ENCODE results near the gene NMBR.
A peak's percentile ranks its signal among the peaks of the same experiment; 100 is the strongest.
"Not testable (repeated sequence)": the region's sequence is repeated elsewhere in the genome, so short reads cannot be mapped to it uniquely, and the experiment has no call there.

The NMBR gene
- 0 to 0.09 (median 0) reads per million in 3 donors for total RNA-seq

GRCh38 chr6:142146828-142147662, at the start of gene NMBR, which contains the start of gene VTA1:
NMBR (minus strand) TSS chr6:142147122; CDS start chr6:142088658, 58,464 bp downstream.
VTA1 (plus strand) TSS chr6:142147263; CDS start chr6:142147288, 25 bp downstream.
- peak within 1 kb of the TSS; percentile 76 for H3K4me3 ChIP-seq (ENCODE audit: insufficient read depth, low read depth, low read length, poor library complexity, severe bottlenecking)
- peak within 1 kb of the TSS; percentile 68 for H3K27ac ChIP-seq (ENCODE audit: insufficient read depth, low read length, poor library complexity, severe bottlenecking)
- H3K4me1 ChIP-seq (ENCODE audit: control insufficient read depth, insufficient read depth, low read length, poor library complexity, severe bottlenecking): peaks cover 8% of the 10 kb centered on the region
- H3K27me3 ChIP-seq (replicated peaks; ENCODE audit: control insufficient read depth, insufficient read depth, low read length, poor library complexity, severe bottlenecking): no peaks in the 10 kb centered on the region
- H3K9me3 ChIP-seq (ENCODE audit: control insufficient read depth, low read length): no peaks in the 10 kb centered on the region
- DNase-seq: peak; percentile 91 to 95 (median 95)
- H3K36me3 ChIP-seq (ENCODE audit: control insufficient read depth, insufficient read depth, low read length): no peaks in the 10 kb centered on the region

GRCh38 chr6:142195862-142196541, 49.1 kb upstream of the NMBR start:
- Histone ChIP-seq H3K9me3 (ENCODE audit: control insufficient read depth, low read length) (no peaks in the 10 kb centered on the region), H3K27ac (ENCODE audit: insufficient read depth, low read length, poor library complexity, severe bottlenecking) (no peak overlapping the region), H3K27me3 (replicated peaks; ENCODE audit: control insufficient read depth, insufficient read depth, low read length, poor library complexity, severe bottlenecking) (no peaks in the 10 kb centered on the region), H3K4me1 (ENCODE audit: control insufficient read depth, insufficient read depth, low read length, poor library complexity, severe bottlenecking) (peaks cover 3% of the 10 kb centered on the region), H3K4me3 (ENCODE audit: insufficient read depth, low read depth, low read length, poor library complexity, severe bottlenecking) (no peak overlapping the region), H3K36me3 (ENCODE audit: control insufficient read depth, insufficient read depth, low read length) (peaks cover 14% of the 10 kb centered on the region)
- no peak for DNase-seq

DNA sequence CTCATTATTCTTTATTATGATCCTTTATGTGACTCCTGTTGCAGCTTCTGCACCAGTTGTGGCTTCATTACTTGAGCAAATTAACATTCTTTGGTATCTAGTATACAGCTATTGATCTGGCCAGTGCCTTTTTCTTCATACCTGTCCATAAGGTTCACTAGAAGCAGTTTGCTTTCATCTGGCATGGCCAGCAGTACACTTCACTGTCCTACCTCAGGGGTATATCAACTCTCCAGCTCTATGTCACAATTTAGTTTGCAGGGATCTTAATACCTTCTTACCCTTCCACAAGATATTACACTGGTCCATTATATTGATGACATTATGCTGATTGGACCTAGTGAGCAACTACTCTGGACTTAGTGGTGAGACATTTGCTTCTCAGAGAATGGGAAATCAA, 46.7 kb upstream of the NMBR start:
- peaks cover 3% of the 10 kb centered on the region for H3K4me1 ChIP-seq (ENCODE audit: control insufficient read depth, insufficient read depth, low read length, poor library complexity, severe bottlenecking)
- no peak for DNase-seq
- no peak overlapping the region for H3K4me3 ChIP-seq (ENCODE audit: insufficient read depth, low read depth, low read length, poor library complexity, severe bottlenecking)

DNA sequence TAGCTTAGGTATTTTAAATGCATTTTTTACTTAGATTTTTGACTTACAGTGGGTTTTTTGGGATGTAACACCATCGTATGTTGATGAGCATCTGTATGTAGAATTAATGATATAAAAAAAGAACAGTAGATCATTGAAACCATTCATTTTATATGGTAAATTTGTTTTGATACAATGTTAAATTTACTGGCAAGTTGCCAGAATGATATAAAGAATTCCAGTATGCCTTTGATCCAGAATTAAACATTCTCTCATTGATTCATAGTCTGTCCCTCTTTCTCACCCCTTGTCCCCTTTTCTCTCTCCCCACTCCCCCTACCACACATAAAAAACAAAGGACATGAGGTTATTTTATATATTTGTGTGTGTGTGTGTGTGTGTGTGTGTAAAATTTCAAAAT, 45.4 kb upstream of the NMBR start:
- Histone ChIP-seq H3K27ac (ENCODE audit: insufficient read depth, low read length, poor library complexity, severe bottlenecking) (no peak overlapping the region), H3K36me3 (ENCODE audit: control insufficient read depth, insufficient read depth, low read length) (no peaks in the 10 kb centered on the region), H3K27me3 (replicated peaks; ENCODE audit: control insufficient read depth, insufficient read depth, low read length, poor library complexity, severe bottlenecking) (no peaks in the 10 kb centered on the region), H3K4me1 (ENCODE audit: control insufficient read depth, insufficient read depth, low read length, poor library complexity, severe bottlenecking) (peaks cover 3% of the 10 kb centered on the region), H3K9me3 (ENCODE audit: control insufficient read depth, low read length) (no peaks in the 10 kb centered on the region), H3K4me3 (ENCODE audit: insufficient read depth, low read depth, low read length, poor library complexity, severe bottlenecking) (no peak overlapping the region)
- DNase-seq: no peak

More for the DNA sequence above, 46.7 kb upstream of the NMBR start:
- Histone ChIP-seq H3K27ac (ENCODE audit: insufficient read depth, low read length, poor library complexity, severe bottlenecking) (no peak overlapping the region), H3K9me3 (ENCODE audit: control insufficient read depth, low read length) (no peaks in the 10 kb centered on the region), H3K36me3 (ENCODE audit: control insufficient read depth, insufficient read depth, low read length) (no peaks in the 10 kb centered on the region), H3K27me3 (replicated peaks; ENCODE audit: control insufficient read depth, insufficient read depth, low read length, poor library complexity, severe bottlenecking) (no peaks in the 10 kb centered on the region)

- no peak for DNase-seq
- H3K4me1 ChIP-seq (ENCODE audit: control insufficient read depth, insufficient read depth, low read length, poor library complexity, severe bottlenecking): peaks cover 3% of the 10 kb centered on the region
- no peak overlapping the region for H3K4me3 ChIP-seq (ENCODE audit: insufficient read depth, low read depth, low read length, poor library complexity, severe bottlenecking)
- H3K27me3 ChIP-seq (replicated peaks; ENCODE audit: control insufficient read depth, insufficient read depth, low read length, poor library complexity, severe bottlenecking): no peaks in the 10 kb centered on the region
- no peaks in the 10 kb centered on the region for H3K9me3 ChIP-seq (ENCODE audit: control insufficient read depth, low read length)
- H3K27ac ChIP-seq (ENCODE audit: insufficient read depth, low read length, poor library complexity, severe bottlenecking): no peak overlapping the region
- no peaks in the 10 kb centered on the region for H3K36me3 ChIP-seq (ENCODE audit: control insufficient read depth, insufficient read depth, low read length)
Observed at GRCh38 chr6:142189057-142189456, 42.1 kb upstream of the NMBR start.

GRCh38 chr6:142188341-142188740, 41.4 kb upstream of the NMBR start:
- H3K36me3 ChIP-seq (ENCODE audit: control insufficient read depth, insufficient read depth, low read length); DNase-seq; H3K27me3 ChIP-seq (replicated peaks; ENCODE audit: control insufficient read depth, insufficient read depth, low read length, poor library complexity, severe bottlenecking); H3K4me3 ChIP-seq (ENCODE audit: insufficient read depth, low read depth, low read length, poor library complexity, severe bottlenecking); H3K4me1 ChIP-seq (ENCODE audit: control insufficient read depth, insufficient read depth, low read length, poor library complexity, severe bottlenecking); H3K9me3 ChIP-seq (ENCODE audit: control insufficient read depth, low read length); H3K27ac ChIP-seq (ENCODE audit: insufficient read depth, low read length, poor library complexity, severe bottlenecking): not testable (repeated sequence)

GRCh38 chr6:142187209-142187608, 40.3 kb upstream of the NMBR start:
- H3K4me1 ChIP-seq (ENCODE audit: control insufficient read depth, insufficient read depth, low read length, poor library complexity, severe bottlenecking): no peaks in the 10 kb centered on the region
- H3K27ac ChIP-seq (ENCODE audit: insufficient read depth, low read length, poor library complexity, severe bottlenecking): no peak overlapping the region
- no peak for DNase-seq
- no peaks in the 10 kb centered on the region for H3K36me3 ChIP-seq (ENCODE audit: control insufficient read depth, insufficient read depth, low read length)
- H3K27me3 ChIP-seq (replicated peaks; ENCODE audit: control insufficient read depth, insufficient read depth, low read length, poor library complexity, severe bottlenecking): no peaks in the 10 kb centered on the region
- no peak overlapping the region for H3K4me3 ChIP-seq (ENCODE audit: insufficient read depth, low read depth, low read length, poor library complexity, severe bottlenecking)
- H3K9me3 ChIP-seq (ENCODE audit: control insufficient read depth, low read length): no peaks in the 10 kb centered on the region

GRCh38 chr6:142185641-142186040, 38.7 kb upstream of the NMBR start:
- no peak for DNase-seq
- no peaks in the 10 kb centered on the region for H3K27me3 ChIP-seq (replicated peaks; ENCODE audit: control insufficient read depth, insufficient read depth, low read length, poor library complexity, severe bottlenecking)
- no peaks in the 10 kb centered on the region for H3K9me3 ChIP-seq (ENCODE audit: control insufficient read depth, low read length)
- no peaks in the 10 kb centered on the region for H3K4me1 ChIP-seq (ENCODE audit: control insufficient read depth, insufficient read depth, low read length, poor library complexity, severe bottlenecking)
- no peak overlapping the region for H3K27ac ChIP-seq (ENCODE audit: insufficient read depth, low read length, poor library complexity, severe bottlenecking)
- H3K36me3 ChIP-seq (ENCODE audit: control insufficient read depth, insufficient read depth, low read length): no peaks in the 10 kb centered on the region
- H3K4me3 ChIP-seq (ENCODE audit: insufficient read depth, low read depth, low read length, poor library complexity, severe bottlenecking): no peak overlapping the region

- Histone ChIP-seq H3K27ac (ENCODE audit: insufficient read depth, low read length, poor library complexity, severe bottlenecking) (no peak overlapping the region), H3K4me3 (ENCODE audit: insufficient read depth, low read depth, low read length, poor library complexity, severe bottlenecking) (no peak overlapping the region), H3K36me3 (ENCODE audit: control insufficient read depth, insufficient read depth, low read length) (peaks cover 1% of the 10 kb centered on the region), H3K4me1 (ENCODE audit: control insufficient read depth, insufficient read depth, low read length, poor library complexity, severe bottlenecking) (no peaks in the 10 kb centered on the region), H3K27me3 (replicated peaks; ENCODE audit: control insufficient read depth, insufficient read depth, low read length, poor library complexity, severe bottlenecking) (no peaks in the 10 kb centered on the region), H3K9me3 (ENCODE audit: control insufficient read depth, low read length) (no peaks in the 10 kb centered on the region)
- no peak for DNase-seq
Observed at GRCh38 chr6:142184307-142184706, 37.4 kb upstream of the NMBR start.

DNA sequence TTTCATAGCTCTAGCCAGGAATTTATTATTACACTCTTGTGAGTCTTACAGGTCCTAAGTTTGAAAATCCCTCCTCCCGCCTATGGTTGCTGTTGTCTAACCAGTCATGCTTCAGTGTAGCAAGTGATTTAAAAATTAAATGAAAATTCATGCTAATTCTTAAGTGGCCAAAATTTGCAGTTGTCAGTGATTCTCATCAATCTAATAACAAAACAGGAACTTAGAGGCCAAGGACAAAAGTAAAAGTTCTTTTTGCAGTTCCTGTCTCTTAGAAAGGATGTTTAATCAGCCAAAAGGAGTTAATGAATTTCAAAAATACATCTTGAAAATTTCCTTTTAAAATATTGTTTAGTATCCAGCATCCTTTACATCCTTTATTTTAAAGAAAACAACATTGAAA, 36.4 kb upstream of the NMBR start:
- Histone ChIP-seq H3K4me3 (ENCODE audit: insufficient read depth, low read depth, low read length, poor library complexity, severe bottlenecking) (no peak overlapping the region), H3K36me3 (ENCODE audit: control insufficient read depth, insufficient read depth, low read length) (peaks cover 4% of the 10 kb centered on the region), H3K4me1 (ENCODE audit: control insufficient read depth, insufficient read depth, low read length, poor library complexity, severe bottlenecking) (no peaks in the 10 kb centered on the region)

More for the DNA sequence above, 36.4 kb upstream of the NMBR start:
- no peaks in the 10 kb centered on the region for H3K9me3 ChIP-seq (ENCODE audit: control insufficient read depth, low read length)
- DNase-seq: no peak
- H3K27ac ChIP-seq (ENCODE audit: insufficient read depth, low read length, poor library complexity, severe bottlenecking): no peak overlapping the region
- H3K27me3 ChIP-seq (replicated peaks; ENCODE audit: control insufficient read depth, insufficient read depth, low read length, poor library complexity, severe bottlenecking): no peaks in the 10 kb centered on the region

Measured in effector memory CD4-positive, alpha-beta T cell (primary cell).